ENCODE measurements around the gene C1QTNF2. TPM values are rescaled to one million over a fixed set of nuclear protein-coding genes. Genes with fewer than 3 reads are reported as not detected.
A peak's percentile ranks its signal among the peaks of the same experiment; 100 is the strongest.

The C1QTNF2 gene
- total and polyA plus RNA-seq, 8 donors, result 0.09 to 0.41 (median 0.24) TPM; not detected in 2

DNA sequence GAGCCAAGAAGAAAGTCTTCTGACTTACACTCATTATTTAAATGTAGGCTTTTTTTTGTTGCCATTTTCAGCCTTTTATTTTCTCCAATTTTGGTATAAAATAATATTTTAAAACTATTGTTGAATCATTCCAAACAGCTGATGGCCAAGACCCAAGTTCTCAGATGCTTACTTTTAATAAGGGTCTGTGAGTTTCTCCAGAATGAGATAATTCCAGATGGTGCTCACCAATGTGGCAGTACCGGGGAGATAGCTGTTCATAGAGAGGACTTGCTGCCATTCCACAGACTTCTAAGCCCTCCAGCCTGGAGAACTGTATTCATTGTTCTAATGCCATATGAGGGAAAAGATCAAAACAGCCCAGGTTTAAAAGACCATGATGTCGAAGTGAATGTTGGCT, 5.3 kb upstream of the C1QTNF2 start:
- DNase-seq, result no peak

DNA sequence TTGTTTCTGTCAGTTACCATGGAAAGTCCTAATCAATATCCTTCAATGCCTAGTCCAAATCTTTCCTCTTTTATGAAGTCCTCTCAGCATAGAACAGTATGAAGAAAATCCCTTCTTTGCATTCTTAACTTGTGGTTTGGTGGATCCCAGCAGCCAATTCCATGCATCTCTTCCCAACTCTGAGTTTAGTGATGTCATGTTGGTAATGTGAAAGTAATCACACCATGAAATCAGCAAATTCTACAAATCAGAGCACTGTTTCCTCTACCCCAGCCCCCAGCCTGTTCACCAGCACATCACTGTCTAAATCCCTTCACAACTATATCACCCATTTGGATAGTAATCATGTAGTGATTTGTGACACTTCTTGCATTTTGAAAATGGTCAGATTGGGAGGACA, 4.7 kb upstream of the C1QTNF2 start:
- TF ChIP-seq, protein P1, sequence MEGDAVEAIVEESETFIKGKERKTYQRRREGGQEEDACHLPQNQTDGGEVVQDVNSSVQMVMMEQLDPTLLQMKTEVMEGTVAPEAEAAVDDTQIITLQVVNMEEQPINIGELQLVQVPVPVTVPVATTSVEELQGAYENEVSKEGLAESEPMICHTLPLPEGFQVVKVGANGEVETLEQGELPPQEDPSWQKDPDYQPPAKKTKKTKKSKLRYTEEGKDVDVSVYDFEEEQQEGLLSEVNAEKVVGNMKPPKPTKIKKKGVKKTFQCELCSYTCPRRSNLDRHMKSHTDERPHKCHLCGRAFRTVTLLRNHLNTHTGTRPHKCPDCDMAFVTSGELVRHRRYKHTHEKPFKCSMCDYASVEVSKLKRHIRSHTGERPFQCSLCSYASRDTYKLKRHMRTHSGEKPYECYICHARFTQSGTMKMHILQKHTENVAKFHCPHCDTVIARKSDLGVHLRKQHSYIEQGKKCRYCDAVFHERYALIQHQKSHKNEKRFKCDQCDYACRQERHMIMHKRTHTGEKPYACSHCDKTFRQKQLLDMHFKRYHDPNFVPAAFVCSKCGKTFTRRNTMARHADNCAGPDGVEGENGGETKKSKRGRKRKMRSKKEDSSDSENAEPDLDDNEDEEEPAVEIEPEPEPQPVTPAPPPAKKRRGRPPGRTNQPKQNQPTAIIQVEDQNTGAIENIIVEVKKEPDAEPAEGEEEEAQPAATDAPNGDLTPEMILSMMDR (IDR thresholded peaks at IDR 0.05), result no peak
- Histone ChIP-seq H3K4me3 (no peak overlapping the region), H3K27me3 (no peaks in the 10 kb centered on the region), H3K4me1 (peaks cover 0 to 2% (median 0%) of the 10 kb centered on the region in 3 donors), H3K27ac (no peak overlapping the region), H3K9me3 (no peaks in the 10 kb centered on the region), H3K36me3 (no peaks in the 10 kb centered on the region)
- FAIRE-seq, result no peak
- intact Hi-C loops (cut with DNase I), result no loop called here
- ATAC-seq, result no peak
- no peak for DNase-seq

More for the DNA sequence above, 5.3 kb upstream of the C1QTNF2 start:
- FAIRE-seq (no peak), ATAC-seq (no peak)
- WGBS, 2 donors, result 69 to 74% methylated on average over 2 of the region's 2 CpGs
- Histone ChIP-seq H3K27me3 (no peaks in the 10 kb centered on the region), H3K4me3 (no peak overlapping the region), H3K9me3 (no peaks in the 10 kb centered on the region), H3K27ac (no peak overlapping the region), H3K36me3 (no peaks in the 10 kb centered on the region), H3K4me1 (no peaks in the 10 kb centered on the region)
- intact Hi-C loops (cut with DNase I), result no loop called here
- TF ChIP-seq, protein P1 (IDR thresholded peaks at IDR 0.05), result no peak

DNA sequence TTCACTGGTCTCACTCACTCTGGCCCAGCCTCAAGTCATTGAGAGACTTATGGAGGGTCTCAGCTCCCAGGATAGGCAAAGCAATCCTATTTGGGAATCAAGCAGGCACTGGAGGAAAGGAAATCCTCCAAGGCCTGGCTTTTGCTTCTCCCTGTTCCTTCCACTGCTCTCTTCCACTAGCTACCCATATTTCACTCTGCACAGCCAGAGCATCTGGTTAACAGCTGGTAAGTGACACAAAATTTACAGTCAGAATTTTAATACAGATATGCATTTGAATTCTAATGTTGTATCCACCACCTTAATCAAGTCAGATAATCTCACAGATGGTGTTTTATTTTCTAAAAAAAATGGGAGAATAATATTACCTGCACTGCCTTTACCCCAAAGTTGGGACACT, 868 bp upstream of the C1QTNF2 start:
- Histone ChIP-seq H3K27ac (no peak overlapping the region), H3K27me3 (peaks cover 0 to 3% (median 0%) of the 10 kb centered on the region in 4 donors), H3K4me3 (no peak overlapping the region), H3K36me3 (no peaks in the 10 kb centered on the region), H3K9me3 (no peaks in the 10 kb centered on the region), H3K4me1 (peaks cover 0 to 5% (median 0%) of the 10 kb centered on the region in 3 donors)
- DNase-seq (no peak), ATAC-seq (no peak), FAIRE-seq (no peak)
- TF ChIP-seq, protein P1 (IDR thresholded peaks at IDR 0.05), result no peak
- intact Hi-C loops (cut with DNase I), result no loop called here

DNA sequence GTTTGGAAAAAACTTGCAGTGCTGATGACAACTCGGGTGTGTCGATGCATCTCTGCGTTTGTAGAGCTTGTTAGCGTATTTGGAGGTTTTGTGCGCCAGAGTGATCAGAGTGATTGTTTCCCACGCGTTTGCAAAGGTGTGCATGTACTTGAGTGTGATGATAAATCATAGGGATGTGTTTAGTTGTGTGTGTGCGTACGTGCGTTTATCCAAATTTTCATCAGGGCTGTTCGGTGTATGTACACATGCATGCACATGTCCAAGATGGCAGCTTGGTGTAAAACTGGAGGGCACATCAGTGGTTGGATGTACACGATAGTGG, 248 bp upstream of the C1QTNF2 start:
- Histone ChIP-seq H3K4me1 (peaks cover 0 to 5% (median 0%) of the 10 kb centered on the region in 3 donors), H3K27me3 (peaks cover 0 to 3% (median 0%) of the 10 kb centered on the region in 4 donors), H3K4me3 (peak overlapping the region in 2 of 4 donors; percentile 34 to 54), H3K9me3 (no peaks in the 10 kb centered on the region), H3K27ac (no peak overlapping the region), H3K36me3 (no peaks in the 10 kb centered on the region)
- DNase-seq (no peak), ATAC-seq (peak in 2 of 4 donors; percentile 8 to 12), FAIRE-seq (no peak)
- WGBS, 2 donors, result 33 to 40% methylated on average over 12 of the region's 12 CpGs
- TF ChIP-seq, protein P1 (IDR thresholded peaks at IDR 0.05), result no peak
- intact Hi-C loops (cut with DNase I), result no loop called here

GRCh38 chr5:160367885-160368284, 2.5 kb downstream of the C1QTNF2 start:
- no peak for FAIRE-seq
- 94 to 96% methylated on average over 3 of the region's 3 CpGs for WGBS, 2 donors
- no peak for DNase-seq
- Histone ChIP-seq H3K4me1 (peaks cover 0 to 5% (median 0%) of the 10 kb centered on the region in 3 donors), H3K4me3 (no peak overlapping the region), H3K36me3 (no peaks in the 10 kb centered on the region), H3K9me3 (no peaks in the 10 kb centered on the region), H3K27me3 (peaks cover 0 to 3% (median 0%) of the 10 kb centered on the region in 4 donors), H3K27ac (no peak overlapping the region)
- TF ChIP-seq, protein P1 (IDR thresholded peaks at IDR 0.05), result no peak
- intact Hi-C loops (cut with DNase I), result no loop called here
- ATAC-seq, result no peak
